Pons (tissue), 1 donor: ENCODE data around the gene MYO1H.
A peak's percentile ranks its signal among the peaks of the same experiment; 100 is the strongest.
"Not testable (repeated sequence)": the region's sequence is repeated elsewhere in the genome, so short reads cannot be mapped to it uniquely, and the experiment has no call there.

ENCODE experiments used
- DNase-seq: peaks from one replicate; pipeline ENCODE4 v3.0.0-alpha.2; 2016; ENCODE audit warnings: low spot score

MYO1H gene

DNA sequence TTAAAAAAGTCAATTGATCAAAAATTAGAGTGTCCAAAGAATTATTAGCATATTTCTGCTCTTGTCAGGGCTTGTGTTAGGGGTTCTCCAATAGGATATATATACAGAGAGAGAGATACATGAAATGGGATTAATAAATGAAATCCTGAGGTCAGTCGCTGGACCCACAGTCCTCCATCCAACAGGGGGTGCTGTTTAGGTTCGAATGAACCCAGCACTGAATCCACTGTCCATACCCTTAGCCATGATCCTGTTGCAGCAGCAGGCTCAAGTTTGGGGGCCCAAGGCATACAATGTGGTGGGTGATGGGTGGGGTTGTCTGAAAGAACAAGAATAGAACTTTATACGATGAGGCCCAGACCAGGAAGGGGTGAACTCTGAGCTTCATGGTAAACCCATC, 780 bp upstream of the MYO1H start:
- DNase-seq = no peak

DNA sequence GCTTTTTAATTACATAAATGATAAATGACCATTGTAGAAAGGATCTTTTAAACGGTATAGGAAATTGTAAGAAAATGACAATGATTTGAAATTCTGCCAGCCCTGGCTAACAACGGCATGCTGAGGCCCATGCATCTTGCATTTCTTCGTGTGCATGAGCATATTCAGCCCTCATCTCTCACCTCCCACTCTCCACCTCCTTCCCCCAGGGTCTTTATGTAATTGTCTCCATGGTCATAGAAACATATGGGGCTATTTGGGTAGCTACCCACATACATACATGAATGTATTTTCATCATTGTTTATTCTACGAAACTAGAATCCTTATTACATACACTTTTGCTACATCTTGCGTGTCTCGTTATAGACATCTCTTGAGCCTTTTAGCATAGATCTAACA, 4.5 kb downstream of the MYO1H start:
- no peak for DNase-seq

DNA sequence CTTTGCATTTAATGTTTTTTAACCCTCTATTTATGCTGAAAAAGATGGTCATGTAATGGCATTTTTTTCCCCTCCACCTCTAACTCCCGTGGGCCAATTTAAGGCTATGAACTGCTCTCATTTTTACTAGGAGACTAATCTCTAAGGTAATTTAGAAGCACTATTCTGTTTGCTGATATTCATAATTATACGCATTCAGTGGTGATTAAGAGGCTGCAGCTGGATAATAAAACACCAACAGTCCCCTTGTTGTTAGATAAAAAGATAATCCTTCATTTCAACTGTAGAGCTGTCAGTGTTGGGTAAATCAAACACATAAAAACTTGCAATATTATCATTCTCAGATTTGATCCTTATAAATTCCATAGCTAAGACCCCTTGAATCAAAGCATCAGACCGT, 8.9 kb downstream of the MYO1H start:
- DNase-seq = no peak

DNA sequence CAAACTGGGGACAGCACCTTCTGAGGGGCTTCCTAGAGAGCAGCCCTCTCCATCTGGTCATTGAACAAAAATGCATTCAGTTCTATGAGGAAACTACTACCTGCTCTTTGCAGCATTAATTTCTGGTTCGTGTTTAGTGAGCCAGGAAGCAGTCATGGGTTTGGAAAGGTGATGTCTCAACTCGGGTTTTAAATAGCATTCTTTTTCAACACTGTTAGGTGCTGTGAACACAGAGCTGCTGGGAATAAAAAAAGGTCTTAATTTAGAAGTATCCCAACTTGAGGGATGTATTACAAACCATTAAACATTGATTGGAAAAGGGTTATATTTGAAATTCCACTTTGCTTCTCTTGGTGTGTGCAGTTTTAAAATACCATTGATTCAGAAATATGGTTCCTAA, 9.3 kb downstream of the MYO1H start:
- no peak for DNase-seq

DNA sequence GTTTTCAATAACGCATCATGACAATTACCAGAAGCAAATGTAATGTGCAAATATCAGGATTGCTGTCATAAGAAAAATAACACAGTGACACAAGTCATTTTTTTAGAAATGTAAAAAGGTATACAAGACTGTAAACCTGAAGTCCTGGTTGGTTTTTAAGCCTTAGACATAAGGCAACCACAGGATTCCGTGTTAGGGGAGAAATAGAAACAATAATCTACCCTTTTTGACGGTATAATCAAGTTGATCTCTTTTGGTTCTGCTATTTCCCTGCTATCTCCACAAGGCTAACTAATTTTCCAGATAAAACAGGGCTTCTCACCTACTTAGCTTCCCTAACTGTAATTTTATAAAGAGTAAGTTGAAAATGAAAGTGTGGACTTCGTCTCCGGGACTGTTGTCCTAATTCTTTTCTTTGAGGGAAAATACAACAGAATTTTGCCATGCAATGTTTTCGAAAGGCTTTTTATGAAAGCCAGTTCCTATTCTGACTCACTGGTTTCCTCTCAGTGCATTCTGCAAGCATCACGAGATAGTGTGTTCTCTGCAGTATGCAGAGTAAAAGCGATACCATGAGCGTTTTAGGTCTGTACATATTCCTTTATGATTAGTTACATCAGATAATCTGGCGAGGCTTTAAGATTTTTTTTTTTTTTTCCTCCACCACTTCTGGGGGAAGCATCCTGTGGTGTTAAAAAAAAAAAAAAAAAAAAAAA, 10.6 kb downstream of the MYO1H start:
- DNase-seq = peak; percentile 1

DNA sequence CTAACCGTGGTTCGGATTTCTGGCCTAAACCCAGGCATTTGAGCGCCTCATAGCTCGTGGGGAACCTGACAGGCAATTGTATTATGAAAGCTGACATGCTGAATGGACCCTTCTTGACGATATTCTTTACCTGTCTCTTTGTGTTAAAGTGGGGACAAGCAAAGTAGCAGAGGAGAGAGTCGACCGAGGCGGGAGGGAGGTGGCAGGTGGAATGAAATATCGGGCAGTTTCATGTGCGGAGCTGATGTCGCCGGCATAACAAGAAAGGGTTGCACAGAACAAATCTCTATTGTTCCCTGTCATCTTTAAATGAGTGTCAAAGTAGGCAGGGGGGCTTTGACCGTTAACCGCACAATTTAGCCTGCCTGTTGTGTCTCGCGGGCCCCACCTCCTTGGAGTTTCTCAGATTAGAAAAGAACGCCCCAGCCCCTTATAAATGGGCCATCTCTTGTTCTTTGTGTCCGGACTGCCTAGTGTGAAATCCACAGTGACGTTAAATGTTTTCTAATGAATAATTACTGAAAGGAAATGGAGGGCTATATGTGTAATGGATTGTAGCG, 11.5 kb downstream of the MYO1H start:
- DNase-seq = no peak

DNA sequence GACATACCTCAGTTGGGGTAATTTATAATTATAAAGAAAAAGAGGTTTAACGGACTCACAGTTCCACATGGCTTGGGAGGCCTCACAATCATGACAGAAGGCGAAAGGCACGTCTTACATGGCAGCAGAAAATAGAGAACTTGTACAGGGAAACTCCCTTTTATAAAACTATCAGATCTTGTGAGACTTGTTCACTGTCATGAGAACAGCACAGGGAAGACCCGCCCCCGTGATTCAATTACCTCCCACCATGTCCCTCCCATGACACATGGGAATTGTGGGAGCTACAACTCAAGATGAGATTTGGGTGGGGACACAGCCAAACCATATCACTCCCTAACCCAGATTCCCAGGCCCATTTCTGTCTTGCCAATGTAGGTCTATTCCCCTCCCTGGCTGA, 22.1 kb downstream of the MYO1H start:
- DNase-seq = no peak

DNA sequence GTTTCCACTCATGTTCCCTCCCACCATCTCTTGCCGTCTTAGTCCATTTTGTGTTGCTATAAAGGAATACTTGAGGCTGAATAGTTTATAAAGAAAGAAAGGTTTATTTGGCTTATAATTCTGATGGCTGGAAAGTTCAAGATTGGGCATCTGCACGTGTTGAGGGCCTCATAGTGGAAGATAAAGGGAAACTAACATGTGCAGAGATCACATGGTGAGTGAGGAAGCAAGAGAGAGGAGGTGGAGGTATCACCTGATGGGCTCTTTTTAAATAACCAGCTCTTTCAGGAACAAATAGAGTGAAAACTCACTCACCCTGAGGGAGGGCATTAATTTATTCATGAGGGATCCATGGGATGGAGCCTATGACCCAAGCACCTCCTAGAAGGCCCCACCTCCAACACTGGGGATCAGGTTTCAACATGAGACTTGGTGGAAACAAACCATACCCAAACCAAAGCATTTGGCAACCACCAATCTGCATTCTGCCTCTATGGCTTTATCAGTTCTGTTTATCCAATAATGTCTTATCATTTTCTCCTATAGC, 29.5 kb downstream of the MYO1H start:
- DNase-seq = no peak

DNA sequence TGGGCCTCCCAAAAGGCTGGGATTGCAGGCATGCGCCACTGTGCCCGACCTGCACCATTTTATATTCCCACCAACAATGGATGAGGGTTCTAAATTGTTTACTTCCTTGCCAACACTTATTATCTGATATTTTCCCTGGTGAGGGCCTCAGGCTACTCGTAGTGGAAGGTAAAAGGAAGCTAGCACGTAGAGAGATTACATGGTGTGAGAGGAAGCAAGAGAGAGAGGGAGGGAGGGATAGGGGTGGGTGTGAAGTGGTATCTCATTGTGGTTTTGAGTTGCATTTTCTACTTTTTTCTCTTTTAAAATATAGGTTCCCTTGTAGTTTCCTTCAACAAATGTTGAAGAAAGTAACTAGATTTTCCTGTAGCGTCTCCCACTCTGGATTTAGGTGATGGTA, 30.9 kb downstream of the MYO1H start:
- DNase-seq = no peak

DNA sequence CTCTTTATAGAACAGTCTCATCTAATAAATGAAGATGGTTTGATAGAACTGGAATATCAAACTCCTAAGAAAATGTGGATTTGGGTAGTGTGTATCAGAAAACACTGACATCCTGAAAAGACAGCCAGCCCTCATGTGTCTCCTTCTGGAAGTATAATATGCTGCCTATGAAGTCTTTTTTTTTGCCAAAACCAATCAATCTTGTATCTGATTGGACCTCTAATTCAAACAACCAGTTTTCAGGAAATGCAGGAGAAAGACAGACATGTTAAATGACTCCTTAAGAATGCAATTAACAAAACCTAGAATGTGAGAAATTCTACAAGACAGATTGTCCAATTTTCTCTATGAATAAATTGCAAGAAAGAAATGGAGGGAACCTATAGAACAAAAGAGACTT, 34.3 kb downstream of the MYO1H start:
- DNase-seq = no peak

DNA sequence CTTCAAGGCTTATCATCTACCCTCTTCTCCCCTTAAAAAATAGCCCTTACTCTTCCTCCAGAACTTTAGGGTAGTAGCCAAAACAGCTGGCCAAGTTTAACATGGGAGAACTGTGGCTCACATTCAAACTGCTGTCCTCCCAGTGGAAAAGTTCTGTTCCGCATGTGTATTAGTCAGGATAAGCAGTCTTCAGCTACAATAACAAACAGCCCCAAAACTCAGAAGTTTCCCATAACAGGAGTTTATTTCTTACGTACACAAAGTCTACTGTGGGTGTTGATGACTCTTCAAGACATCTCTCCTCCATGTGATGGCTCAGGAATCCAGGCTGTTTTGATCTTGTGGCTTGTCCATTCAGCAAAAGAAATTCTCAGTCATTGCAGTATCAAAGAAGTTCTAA, 35.5 kb downstream of the MYO1H start:
- no peak for DNase-seq

DNA sequence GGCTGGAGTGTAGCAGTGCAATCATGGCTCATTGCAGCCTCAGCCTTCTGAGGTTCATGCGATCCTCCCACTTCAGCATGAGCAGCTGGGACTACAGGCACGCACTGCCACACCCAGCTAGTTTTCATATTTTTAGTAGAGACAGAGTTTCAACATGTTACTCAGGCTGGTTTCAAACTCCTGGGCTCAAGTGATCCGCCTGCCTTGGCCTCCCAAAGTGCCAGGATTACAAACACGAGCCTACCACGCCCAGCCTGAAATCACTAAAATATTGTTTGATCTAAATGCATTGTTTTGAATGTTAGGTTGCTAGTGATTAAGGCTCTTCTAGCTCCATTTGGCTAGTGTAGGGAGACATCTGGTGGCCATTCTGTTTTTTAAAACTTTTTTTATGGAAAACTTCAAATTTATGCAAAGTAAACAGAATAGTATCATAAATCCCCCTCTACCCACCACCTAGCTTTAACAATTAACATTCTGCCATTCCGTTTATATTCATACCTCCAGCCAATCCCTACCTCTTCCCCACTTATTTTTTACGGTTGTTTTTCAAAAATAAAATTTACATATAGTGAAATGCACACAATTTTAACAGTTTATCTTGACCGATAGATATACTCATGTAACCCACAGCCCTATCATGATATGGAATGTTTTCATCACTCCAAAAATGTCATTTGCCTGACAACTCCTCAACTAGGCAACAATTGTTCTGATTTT, 37.8 kb downstream of the MYO1H start:
- DNase-seq = peak; percentile 56

DNA sequence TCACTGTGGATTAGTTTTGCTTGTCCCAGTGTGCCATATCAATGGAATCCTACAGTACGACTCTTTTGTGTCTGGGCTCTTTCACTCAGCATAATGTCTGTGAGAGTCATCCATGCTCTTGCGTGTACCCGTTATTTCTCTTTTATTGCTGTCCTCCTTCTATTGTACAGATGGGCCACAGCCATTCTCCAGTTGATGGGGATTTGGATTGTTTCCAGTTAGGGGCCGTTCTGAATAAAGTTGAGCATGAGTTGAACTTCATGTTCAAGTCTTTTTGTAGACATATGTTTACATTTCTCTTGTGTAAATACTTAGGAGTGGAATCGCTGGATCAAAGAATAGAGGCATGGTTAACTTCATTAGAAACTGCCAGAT, 38.3 kb downstream of the MYO1H start:
- no peak for DNase-seq

DNA sequence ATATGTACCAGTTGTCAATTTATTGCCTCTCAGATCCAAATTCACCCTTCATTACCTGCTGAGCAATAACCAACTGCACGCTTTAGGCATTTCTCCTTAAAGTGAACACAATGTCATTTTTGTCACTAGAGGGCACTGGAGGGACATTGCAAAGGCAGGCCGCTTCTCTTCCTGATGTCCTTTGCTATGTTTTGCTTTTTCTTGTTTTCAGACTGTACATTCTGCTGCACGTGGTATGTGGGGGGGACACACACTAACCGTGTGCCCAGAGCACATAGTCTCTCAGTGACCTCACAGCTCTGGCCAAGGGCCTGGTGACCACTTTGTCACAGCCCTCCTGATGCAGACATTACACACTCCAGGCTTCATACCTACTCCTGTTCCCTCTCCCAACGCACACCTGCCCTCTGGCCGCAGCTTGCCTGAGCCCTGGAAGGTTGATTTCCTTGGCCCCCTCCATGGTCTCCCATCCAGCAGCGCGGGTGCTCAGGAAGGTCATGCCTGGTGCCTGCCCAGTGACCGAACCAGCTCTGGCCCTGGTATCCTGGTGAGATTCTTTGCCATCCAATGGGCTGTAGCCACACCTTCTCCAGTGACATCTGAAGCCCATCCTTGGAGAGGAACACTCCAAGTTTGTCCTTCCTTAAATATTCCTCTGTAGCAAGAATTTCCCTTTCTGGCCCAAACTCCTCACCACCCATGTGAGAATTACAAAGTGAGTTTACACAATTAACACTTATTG, 39.9 kb downstream of the MYO1H start:
- DNase-seq = peak; percentile 30

DNA sequence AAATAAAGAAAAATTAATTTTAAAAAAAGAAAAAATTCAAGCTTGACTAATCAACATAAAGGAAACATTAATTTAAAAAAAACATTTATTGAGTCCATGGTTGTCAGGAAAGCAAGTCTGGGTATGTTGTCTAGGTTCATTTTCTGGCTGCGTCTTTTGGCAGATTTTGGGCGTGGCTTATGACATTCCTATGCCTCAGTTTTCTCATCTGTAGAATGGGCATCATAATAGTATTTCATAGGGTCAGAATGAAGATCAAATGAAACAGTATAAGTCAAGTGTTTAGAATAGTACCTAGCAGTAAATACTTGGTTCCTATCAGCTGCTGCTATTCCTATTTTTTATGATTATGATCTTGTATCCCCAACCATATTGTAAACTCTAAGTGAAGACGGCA, 40.5 kb downstream of the MYO1H start:
- DNase-seq = no peak

DNA sequence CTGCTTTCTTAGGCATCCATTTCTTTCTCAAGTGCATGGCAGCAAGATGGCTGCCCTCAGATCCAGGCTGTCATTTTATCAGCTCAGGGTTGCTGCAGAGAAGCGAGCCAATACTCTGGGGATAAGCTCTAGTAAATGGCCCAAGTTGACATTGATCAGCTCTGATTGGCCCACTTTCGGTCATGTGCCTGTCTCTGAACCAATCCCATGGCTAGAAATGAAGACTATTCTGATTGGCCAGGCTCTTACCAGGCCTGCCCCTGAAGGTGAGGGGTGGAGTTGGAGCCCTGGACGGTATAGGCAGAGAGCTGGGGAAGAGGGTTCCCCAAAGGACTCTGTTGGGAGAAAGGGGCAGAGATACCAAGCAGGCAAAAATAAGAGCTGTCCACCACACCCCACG, 41.4 kb downstream of the MYO1H start:
- no peak for DNase-seq

DNA sequence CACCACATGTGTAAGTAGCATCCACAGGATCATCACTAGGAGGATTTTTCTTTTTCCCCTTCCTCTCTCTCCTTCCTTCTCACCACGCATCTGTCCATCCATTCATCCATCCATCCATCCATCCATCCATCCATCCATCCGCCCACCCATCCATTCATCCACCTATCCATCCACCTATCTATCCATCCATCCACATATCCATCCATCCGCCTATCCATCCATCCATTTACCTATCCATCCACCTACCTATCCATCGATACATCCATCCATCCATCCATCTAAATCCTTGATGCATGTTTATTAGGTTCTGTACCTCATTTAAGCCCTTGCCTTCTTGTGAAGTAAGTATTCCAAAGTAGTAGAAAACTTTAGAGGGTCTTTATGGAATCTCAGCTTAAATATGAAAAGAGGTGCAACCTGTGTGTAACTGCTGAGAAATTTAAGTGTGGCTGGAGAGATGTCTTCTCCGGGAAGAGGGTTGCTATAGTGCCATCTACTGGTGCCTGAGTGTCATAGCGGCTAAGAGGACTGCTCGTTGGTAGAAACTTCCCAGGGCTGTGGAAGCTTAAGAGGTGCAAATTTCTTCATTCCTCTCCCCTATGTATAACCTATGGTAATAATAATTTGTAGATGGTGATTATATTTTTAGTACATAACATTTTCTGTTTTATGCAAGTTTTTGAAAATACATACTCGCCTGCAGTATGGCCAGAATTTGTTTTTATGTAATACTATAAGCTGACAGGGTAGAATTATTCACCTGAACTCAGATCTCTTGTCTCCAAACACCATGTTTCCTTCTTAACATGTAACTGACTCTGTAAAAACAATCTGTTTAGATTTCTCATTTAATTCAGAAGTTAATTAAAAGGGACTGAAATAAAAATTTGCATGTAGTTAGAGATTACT, 46.0 kb downstream of the MYO1H start:
- peak; percentile 59 for DNase-seq

DNA sequence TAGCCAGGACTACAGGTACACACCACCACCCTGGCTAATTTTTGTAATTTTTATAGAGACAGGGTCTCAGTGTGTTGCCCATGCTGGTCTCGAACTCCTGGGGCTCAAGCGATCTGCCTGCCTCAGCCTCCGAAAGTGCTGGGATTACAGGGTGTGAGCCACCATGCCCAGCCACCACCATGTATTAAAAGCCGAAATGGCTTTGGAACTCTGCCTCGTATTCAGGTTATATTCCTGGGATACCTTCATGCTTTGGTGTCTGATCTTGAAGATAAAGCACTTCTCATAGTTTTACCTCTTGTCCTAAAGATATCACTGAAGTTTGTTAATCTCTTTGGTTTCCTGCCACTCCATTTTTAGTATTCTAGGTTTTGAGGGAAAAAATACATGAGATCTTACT, 47.2 kb downstream of the MYO1H start:
- no peak for DNase-seq

DNA sequence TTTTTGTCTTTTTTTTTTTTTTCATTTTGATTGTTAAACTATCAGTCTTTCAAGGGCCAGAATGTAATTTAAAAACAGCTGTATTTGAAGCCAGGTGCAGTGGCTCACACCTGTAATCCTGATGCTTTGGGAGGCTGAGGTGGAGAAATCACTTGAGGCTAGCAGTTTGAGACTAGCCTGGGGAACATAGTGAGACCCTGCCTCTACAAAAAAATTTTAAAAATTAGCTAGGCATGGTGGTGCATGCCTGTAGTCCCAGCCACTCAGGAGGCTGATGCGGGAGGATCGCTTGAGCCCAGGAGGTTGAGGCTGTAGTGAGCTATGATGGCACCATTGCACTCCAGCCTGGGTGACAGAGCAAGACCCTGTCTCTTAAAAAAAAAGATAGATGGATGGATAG, 57.1 kb downstream of the MYO1H start:
- DNase-seq = not testable (repeated sequence)

DNA sequence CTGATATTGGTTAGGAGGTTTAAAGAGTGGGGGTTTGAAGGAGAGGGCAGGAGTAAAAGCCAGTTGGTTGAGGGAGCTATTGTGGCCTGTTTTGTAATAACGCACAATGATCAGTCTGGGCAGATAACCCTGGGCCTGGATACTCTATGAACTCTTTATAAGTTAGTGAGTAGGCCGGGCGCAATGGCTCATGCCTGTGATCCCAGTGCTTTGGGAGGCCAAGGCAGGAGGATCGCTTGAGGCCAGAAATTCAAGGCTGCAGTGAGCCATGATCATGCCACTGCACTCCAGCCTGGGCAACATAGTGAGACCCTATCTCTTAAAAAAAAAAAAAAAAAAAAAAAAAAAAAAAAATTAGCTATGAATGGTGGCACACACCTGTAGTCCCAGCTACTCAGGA, 58.4 kb downstream of the MYO1H start:
- DNase-seq = not testable (repeated sequence)

DNA sequence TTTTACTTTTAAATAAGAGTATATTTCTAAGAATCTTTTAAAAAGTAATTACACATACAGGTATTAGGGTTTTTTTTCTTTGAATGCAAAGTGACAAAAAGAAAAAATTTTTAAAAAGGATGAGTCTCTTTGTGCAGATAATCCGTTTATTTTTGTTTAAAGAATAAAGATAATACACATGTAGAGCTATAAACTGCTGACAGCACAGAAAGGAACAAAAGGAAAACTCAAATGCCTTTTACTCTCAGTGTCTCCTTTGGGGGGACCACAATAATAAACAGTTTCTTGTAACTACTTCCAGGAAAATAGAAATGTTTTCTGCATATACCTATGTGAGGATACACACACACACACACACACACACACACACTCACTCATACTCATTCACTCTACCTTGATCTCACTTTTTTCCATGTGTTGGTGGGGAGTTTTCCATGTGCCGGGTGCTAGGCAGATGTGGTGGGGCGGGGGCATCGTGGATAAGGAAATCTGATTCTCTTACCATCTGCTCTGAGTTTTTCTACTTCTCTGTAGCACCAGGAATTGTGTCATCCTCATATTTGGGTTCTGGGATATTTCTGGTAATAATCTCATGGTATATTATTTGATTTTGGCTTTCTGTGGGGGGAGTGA, 71.3 kb downstream of the MYO1H start:
- no peak for DNase-seq
